ENCODE measurements around the gene BHLHE40.

- TF ChIP-seq CTCF (conservative IDR thresholded peaks at IDR 0.05 in 1 of 2, IDR thresholded peaks at IDR 0.05 in 1 of 2; ENCODE audit: low read depth in 1 of 2, low read length in 2 of 2) (no peak), EZH2 (IDR thresholded peaks at IDR 0.05; ENCODE audit: low read length, missing control alignments) (no peak)
Observed at GRCh38 chr3:4984511-4984864, 5.3 kb downstream of the BHLHE40 start.

Data from fibroblast of lung (primary cell).